22Rv1 (cell line): ENCODE results near the gene CELA1.

Source experiments
- H3K27ac ChIP-seq: fragments of 450-650 bp; 2 replicates; pipeline ENCODE4 v1.5.1; 2017
- ZFX ChIP-seq: fragments of 450-650 bp; IDR thresholded peaks from 2 replicates; pipeline ENCODE4 v1.6.1; 2017; ENCODE audit warnings: antibody characterized with exemption, borderline replicate concordance
- TF ChIP-seq, protein P1 (sequence below): fragments of 450-650 bp; IDR thresholded peaks from 2 replicates; pipeline ENCODE4 v1.5.1; 2017; ENCODE audit warnings: mild to moderate bottlenecking

The CELA1 gene

DNA sequence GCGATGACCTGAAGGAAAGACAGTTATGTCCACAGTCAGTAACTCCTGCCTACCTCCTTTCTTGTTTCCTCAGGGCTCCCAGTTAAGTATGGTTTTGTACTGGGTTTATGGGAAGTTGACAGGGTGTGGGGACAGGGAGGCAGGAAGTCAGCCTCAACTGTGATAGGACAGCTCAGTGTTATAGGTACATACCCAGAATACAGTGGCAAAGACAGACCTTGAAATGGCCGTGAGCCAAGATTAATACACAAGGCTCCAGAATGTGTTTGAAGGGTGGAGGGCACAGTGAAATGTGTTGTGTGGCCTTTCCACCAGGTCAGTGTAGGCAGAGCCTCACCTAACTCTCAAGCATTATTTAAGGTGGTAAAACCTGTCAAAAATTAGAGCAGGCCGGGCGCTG, 17.9 kb downstream of the CELA1 start:
- TF ChIP-seq, protein P1, sequence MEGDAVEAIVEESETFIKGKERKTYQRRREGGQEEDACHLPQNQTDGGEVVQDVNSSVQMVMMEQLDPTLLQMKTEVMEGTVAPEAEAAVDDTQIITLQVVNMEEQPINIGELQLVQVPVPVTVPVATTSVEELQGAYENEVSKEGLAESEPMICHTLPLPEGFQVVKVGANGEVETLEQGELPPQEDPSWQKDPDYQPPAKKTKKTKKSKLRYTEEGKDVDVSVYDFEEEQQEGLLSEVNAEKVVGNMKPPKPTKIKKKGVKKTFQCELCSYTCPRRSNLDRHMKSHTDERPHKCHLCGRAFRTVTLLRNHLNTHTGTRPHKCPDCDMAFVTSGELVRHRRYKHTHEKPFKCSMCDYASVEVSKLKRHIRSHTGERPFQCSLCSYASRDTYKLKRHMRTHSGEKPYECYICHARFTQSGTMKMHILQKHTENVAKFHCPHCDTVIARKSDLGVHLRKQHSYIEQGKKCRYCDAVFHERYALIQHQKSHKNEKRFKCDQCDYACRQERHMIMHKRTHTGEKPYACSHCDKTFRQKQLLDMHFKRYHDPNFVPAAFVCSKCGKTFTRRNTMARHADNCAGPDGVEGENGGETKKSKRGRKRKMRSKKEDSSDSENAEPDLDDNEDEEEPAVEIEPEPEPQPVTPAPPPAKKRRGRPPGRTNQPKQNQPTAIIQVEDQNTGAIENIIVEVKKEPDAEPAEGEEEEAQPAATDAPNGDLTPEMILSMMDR, result no peak
- TF ChIP-seq ZFX, result no peak
- H3K27ac ChIP-seq, result no peak overlapping the region

DNA sequence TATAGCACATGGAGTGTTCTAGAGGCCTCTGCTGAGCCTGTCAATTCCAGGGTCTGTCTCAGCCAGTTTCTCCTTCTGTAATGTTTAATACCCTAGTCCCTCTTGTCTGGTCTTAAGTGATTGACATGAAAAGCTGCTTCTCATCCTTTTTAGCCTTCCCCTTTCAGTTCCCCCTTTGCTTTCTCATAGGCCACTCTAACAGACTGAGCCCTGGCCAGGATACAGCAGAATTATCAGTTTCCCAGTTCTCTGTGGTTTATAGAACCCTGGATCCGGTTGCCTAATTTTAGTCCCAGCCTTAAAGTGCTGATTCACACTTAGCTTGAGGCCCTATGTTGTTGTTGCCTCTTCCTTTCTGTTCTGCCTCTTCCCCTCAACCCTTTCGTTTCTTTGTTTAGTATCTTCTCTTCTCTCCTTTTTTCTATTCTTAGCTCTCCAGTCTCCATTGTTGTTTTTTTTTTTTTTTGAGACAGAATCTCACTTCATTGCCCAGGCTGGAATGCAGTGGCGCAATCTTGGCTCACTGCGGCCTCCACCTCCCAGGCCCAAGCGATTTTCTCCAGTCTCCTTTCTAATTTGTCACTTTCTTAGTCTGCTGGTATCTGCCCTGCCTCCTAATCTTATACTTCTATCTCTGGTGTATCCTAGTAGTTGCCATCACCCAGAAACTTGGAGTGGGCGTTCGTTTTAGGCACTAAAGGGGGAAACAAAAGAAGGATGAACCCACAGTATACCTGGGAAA, 19.6 kb downstream of the CELA1 start:
- H3K27ac ChIP-seq, result no peak overlapping the region
- TF ChIP-seq, protein P1, result no peak
- TF ChIP-seq ZFX, result no peak

DNA sequence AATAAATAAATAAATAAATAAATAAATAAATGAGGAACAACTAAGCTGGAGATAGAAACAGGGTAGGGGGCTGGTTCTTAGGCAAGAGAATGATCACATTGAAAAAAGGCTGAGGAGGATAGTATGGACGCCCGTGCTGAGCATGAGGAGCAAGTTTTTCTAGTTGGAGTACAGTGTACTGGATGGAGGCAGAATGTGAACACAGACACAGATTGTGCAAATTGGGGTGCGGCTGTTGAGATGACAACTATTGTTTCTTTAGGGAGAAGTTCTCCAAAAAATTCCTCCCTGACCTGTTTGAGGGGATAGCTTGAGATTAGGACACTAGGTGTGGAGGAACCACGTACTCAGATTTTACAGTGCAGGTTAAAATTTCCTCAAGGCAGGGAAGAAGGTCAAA, 21.5 kb downstream of the CELA1 start:
- no peak overlapping the region for H3K27ac ChIP-seq
- TF ChIP-seq, protein P1, result no peak
- no peak for TF ChIP-seq ZFX

DNA sequence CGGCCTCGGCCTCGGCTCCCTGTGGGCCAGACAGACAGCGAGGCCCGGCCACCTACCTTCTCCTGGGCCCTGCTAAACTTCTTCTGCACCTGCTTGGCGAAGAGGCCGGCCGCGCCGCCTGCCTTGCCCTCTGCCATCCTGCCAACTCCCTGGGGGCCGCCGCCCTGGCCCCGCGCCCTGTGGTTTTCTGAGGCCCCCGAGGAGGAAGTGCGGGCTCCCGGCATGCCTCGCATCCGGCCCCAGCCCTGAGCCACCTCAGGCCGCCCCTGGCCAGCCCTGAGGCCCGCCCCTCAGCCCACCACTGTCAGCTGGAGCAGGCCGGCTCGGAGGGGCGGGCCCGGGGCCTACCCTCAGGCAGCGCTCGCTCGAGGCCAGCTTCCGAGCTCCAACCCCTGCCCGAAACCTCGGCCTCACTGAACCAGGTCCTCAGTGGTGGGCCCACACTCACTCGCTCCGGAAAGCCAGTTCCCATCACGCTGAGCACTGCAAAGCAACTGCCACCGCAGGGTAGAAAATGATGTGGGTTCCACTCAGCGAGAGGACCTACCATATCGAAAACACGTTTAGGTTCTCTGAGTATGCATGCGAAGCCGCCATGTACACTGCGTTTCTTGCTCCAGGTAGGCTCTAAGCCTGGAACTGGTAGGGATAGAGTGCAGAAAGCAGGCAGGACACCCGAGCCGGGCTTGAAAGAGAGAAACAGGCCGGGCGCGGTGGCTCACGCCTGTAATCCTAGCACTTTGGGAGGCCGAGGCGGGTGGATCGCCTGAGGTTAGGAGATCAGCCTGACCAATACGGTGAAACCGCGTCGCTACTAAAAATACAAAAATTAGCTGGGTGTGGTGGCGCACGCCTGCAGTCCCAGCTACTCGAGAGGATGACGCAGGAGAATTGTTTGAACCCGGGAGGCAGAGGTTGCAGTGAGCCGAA, 22.2 kb downstream of the CELA1 start, which contains the start of gene BIN2:
Gene BIN2 (minus strand): TSS at position 209 of the 930 bp plus-strand sequence. CDS start 72 bp downstream, at position 137.
- TF ChIP-seq ZFX, result no peak
- TF ChIP-seq, protein P1, result no peak
- H3K27ac ChIP-seq, result no peak within 1 kb of the TSS

DNA sequence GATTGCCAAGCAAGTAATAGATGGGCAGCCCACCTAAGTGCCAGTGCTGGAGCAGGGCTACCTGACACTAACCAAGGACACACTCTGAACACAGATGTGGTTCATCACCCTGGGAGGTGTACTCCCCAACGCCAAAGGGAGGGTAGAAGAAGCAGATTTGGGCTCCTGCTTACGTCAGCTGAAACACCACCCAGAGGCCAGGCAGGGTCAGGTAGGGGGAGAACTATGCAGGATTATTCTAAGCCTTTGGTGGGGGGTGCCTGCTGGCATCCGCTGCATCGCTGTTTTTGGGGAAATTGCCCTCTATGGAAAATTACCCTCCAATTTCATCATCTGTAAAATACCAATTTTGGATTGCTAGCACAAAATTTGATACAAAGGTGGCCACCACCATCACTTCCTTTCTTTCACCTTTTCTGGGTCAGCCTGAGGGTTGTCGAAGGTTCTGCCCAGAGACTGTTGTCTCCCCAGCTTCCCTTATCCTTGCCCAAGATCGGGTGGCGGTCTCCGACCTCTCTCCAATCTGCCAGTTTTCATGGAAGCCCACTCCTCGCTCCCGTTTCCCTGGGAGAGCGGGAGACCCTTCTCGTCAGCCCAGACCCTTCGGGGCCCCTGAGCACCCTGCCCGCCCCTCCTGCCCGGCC, 23.0 kb downstream of the CELA1 start:
- H3K27ac ChIP-seq, result no peak overlapping the region

DNA sequence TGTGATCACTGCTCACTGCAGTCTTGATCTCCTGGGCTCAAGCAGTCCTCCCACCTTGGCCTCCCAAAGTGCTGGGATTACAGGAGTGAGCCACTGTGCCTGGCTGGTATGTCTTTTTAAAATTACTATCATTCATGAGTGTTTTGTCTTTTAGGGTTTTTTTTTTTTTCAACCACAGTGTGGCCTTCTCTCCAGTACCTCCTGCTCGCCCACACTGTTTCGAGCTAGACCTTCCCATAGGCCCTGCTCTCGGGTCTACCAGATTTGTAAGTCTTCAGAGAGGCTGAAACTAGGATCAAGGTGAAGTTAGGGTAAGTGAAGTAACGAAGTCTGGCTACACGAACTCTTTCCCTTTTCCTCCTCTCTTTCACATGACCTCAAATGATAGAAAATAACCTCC, 24.0 kb downstream of the CELA1 start:
- no peak overlapping the region for H3K27ac ChIP-seq
- TF ChIP-seq, protein P1, result no peak
- TF ChIP-seq ZFX, result no peak

More for the DNA sequence above, 23.0 kb downstream of the CELA1 start:
- TF ChIP-seq ZFX, result no peak
- TF ChIP-seq, protein P1, result no peak
